Measurements from ENCODE around the gene STKLD1. TPM values are rescaled to one million over a fixed set of nuclear protein-coding genes. Genes with fewer than 3 reads are reported as not detected.
A peak's percentile ranks its signal among the peaks of the same experiment; 100 is the strongest.

STKLD1 gene
- total and polyA plus RNA-seq, 9 of the 15 experiments (the other 6 are each of a cell fraction or from before 2014, with no cell fraction given), result 0.10 to 0.65 (median 0.33) TPM; not detected in 2

GRCh38 chr9:133335924-133336811, 40.0 kb upstream of the STKLD1 start, which contains the start of gene SURF6 (continued):
- TF ChIP-seq, protein P1, sequence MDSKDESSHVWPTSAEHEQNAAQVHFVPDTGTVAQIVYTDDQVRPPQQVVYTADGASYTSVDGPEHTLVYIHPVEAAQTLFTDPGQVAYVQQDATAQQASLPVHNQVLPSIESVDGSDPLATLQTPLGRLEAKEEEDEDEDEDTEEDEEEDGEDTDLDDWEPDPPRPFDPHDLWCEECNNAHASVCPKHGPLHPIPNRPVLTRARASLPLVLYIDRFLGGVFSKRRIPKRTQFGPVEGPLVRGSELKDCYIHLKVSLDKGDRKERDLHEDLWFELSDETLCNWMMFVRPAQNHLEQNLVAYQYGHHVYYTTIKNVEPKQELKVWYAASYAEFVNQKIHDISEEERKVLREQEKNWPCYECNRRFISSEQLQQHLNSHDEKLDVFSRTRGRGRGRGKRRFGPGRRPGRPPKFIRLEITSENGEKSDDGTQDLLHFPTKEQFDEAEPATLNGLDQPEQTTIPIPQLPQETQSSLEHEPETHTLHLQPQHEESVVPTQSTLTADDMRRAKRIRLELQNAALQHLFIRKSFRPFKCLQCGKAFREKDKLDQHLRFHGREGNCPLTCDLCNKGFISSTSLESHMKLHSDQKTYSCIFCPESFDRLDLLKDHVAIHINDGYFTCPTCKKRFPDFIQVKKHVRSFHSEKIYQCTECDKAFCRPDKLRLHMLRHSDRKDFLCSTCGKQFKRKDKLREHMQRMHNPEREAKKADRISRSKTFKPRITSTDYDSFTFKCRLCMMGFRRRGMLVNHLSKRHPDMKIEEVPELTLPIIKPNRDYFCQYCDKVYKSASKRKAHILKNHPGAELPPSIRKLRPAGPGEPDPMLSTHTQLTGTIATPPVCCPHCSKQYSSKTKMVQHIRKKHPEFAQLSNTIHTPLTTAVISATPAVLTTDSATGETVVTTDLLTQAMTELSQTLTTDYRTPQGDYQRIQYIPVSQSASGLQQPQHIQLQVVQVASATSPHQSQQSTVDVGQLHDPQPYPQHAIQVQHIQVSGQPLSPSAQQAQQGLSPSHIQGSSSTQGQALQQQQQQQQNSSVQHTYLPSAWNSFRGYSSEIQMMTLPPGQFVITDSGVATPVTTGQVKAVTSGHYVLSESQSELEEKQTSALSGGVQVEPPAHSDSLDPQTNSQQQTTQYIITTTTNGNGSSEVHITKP (IDR thresholded peaks at IDR 0.05; ENCODE audit: partially characterized antibody), result peak; percentile 39
- TF ChIP-seq SIN3B (IDR thresholded peaks at IDR 0.05; ENCODE audit: low read depth), result peak; percentile 84
- TF ChIP-seq PTTG1 (tag; IDR thresholded peaks at IDR 0.05; ENCODE audit: low read depth), result no peak
- TF ChIP-seq DEAF1 (CRISPR knock-in tag; IDR thresholded peaks at IDR 0.05), result no peak
- TF ChIP-seq, protein P2, sequence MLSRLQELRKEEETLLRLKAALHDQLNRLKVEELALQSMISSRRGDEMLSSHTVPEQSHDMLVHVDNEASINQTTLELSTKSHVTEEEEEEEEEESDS (CRISPR knock-in tag; IDR thresholded peaks at IDR 0.05), result no peak
- TF ChIP-seq, protein P3, sequence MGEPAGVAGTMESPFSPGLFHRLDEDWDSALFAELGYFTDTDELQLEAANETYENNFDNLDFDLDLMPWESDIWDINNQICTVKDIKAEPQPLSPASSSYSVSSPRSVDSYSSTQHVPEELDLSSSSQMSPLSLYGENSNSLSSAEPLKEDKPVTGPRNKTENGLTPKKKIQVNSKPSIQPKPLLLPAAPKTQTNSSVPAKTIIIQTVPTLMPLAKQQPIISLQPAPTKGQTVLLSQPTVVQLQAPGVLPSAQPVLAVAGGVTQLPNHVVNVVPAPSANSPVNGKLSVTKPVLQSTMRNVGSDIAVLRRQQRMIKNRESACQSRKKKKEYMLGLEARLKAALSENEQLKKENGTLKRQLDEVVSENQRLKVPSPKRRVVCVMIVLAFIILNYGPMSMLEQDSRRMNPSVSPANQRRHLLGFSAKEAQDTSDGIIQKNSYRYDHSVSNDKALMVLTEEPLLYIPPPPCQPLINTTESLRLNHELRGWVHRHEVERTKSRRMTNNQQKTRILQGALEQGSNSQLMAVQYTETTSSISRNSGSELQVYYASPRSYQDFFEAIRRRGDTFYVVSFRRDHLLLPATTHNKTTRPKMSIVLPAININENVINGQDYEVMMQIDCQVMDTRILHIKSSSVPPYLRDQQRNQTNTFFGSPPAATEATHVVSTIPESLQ (CRISPR knock-in tag; IDR thresholded peaks at IDR 0.05), result peak; percentile 92; the same call in 1 of the 2 replicates
- TF ChIP-seq CTBP1 (IDR thresholded peaks at IDR 0.05; ENCODE audit: borderline replicate concordance), result peak; percentile 79; the same call in 1 of the 2 replicates
- TF ChIP-seq, protein P4, sequence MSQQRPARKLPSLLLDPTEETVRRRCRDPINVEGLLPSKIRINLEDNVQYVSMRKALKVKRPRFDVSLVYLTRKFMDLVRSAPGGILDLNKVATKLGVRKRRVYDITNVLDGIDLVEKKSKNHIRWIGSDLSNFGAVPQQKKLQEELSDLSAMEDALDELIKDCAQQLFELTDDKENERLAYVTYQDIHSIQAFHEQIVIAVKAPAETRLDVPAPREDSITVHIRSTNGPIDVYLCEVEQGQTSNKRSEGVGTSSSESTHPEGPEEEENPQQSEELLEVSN (IDR thresholded peaks at IDR 0.05; ENCODE audit: borderline replicate concordance in 1 of 2, extremely low read depth in 1 of 2, insufficient read depth in 1 of 2, insufficient read length in 1 of 2, low read depth in 1 of 2, low read length in 1 of 2, poor library complexity in 1 of 2, severe bottlenecking in 1 of 2), result peak; percentile 81 to 87
- TF ChIP-seq TSC22D4 (tag; IDR thresholded peaks at IDR 0.05), result no peak
- TF ChIP-seq TOE1 (IDR thresholded peaks at IDR 0.05; ENCODE audit: borderline replicate concordance), result peak; percentile 90
- 0 out of 2 replicates have a peak, but pooled peaks have one; percentile 11 for TF ChIP-seq TOE1 (CRISPR knock-in tag; IDR thresholded peaks at IDR 0.05; ENCODE audit: borderline replicate concordance, low read depth)
- TF ChIP-seq HMBOX1 (IDR thresholded peaks at IDR 0.05), result no peak
- no peak for TF ChIP-seq ZNF232 (CRISPR knock-in tag; IDR thresholded peaks at IDR 0.05)

All from K562 (cell line).